Pancreas (tissue), 10 donors: ENCODE measurements around the gene IMPG2. TPM values are rescaled to one million over a fixed set of nuclear protein-coding genes. Genes with fewer than 3 reads are reported as not detected.

ENCODE experiments used
- ATAC-seq, 4 donors: fragments of 200-7000 bp; cut with Tn5 transposase; one replicate each; pipeline versions ENCODE4 v1.8.0 to v1.9.1; 2020; ENCODE audit warnings: mild to moderate bottlenecking in 4 of 4, moderate library complexity in 4 of 4
- DNase-seq, 6 donors: peaks; one replicate each; pipeline ENCODE4 v3.0.0-alpha.2; 2020
- FAIRE-seq: peaks from 2 replicates; lab custom pipeline; 2012; peaks lifted over from hg19 to GRCh38; lab: Jason Lieb, UNC
- H3K27ac ChIP-seq, 4 donors: fragments of 200-600 bp; sonication (generic); 1 replicate in 3 of 4; 2 replicates in 1 of 4; pipeline versions ENCODE4 v1.5.0 to v1.8.0; 2020
- H3K27me3 ChIP-seq, 4 donors: fragments of 200-600 bp; one replicate each; pipeline ENCODE4 v1.8.0; 2021
- H3K36me3 ChIP-seq, 3 donors: fragments of 200-600 bp; sonication (generic) in 1 of 3; one replicate each; pipeline versions ENCODE4 v1.5.0 to v1.8.0; 2020 to 2021
- H3K4me1 ChIP-seq, 3 donors: fragments of 200-600 bp; one replicate each; pipeline ENCODE4 v1.8.0; 2021
- H3K4me3 ChIP-seq, 4 donors: fragments of 200-600 bp; sonication (generic) in 2 of 4; one replicate each; pipeline versions ENCODE4 v1.5.0 to v1.8.0; 2020 to 2021
- H3K9me3 ChIP-seq, 4 donors: fragments of 200-600 bp; one replicate each; pipeline ENCODE4 v1.8.0; 2021
- CTCF ChIP-seq, 4 donors: fragments of 200-600 bp; sonication (generic) in 3 of 4; IDR thresholded peaks; one replicate each; pipeline versions ENCODE4 v1.5.0 to v1.8.0; 2021; ENCODE audit warnings: antibody characterized with exemption in 4 of 4
- WGBS, 2 donors: extraction: QIAGEN DNeasy Blood & Tissue Kit; methylation state at CpG; one replicate each; pipeline ENCODE4 v1.1.7; 2013; 5-methylcytosine and 5-hydroxymethylcytosine counted together
- intact Hi-C, 3 donors: fragments of 100-400 bp; cut with DNase I; formaldehyde crosslinking; loops; one replicate each; pipeline versions ENCODE4 v1.11.1 to v1.14.2; 2022
- polyA plus RNA-seq, 2 donors: library from polyadenylated mRNA; stranded (reverse); fragments of 200-250 nt; gene quantifications; one replicate each; pipeline ENCODE4 v1.2.3, GENCODE V29; 2013
- total RNA-seq, 6 donors: library from RNA; stranded (reverse); fragmentation: NEBNext Ultra II Directional in 4 of 6; extraction: Animal tissue kit (Norgen Biotek cat#: 25700) in 4 of 6; gene quantifications; one replicate each; pipeline versions ENCODE4 v1.2.1 to v1.2.4, GENCODE V29; 2021 to 2023
- donor health status: healthy with polysubstance abuse.
- donor health status: DM: no; HTN: no; CAD: no; lungs with moderate emphysema.
- donor health status: DM: no; HTN: no; CAD: no.
- donor health status: control.
- donor health status: control.
- donor health status: Bipolar disorder and iron deficiency.
- donor health status: DM: yes; HTN: yes; CAD: no.
- donor health status: DM: no; HTN: no; CAD: no.
- donor health status: DM: no; HTN: no; CAD: no.
- donor health status: DM: yes; HTN: yes; CAD: no.

Gene IMPG2
- total and polyA plus RNA-seq, 8 donors: 0.04 to 0.19 (median 0.09) TPM

DNA sequence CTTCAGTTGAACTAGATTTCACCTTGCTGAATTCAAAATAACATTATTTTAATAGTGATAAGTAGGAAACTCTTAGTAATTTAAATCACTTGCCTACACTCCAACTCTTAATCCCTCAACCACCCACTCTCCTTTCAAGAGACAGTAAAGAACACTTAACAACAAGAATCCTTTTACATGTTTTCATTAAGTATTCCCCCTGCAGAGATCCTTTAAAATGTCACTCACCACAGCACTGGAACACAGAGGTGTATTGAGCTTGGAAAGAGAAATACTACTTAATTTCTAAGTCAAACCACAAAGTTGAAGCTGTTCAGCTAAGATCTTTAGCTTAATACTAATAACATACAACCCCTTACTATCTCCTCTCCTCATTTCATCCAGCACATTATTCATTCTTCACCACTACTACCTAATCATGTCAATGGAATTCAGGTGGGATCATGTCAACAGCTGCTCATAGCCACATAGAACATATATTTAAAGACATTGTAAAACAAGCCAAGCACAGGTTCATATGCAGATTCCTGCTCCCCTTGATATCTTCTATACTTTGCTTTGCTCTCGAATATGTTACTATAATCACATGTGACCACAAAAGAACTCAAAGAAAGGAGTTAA lies 40.5 kb downstream of the IMPG2 start:
- intact Hi-C loops: no loop called here
- Histone ChIP-seq H3K9me3 (no peaks in the 10 kb centered on the region), H3K4me3 (no peak overlapping the region), H3K36me3 (no peaks in the 10 kb centered on the region), H3K27me3 (no peaks in the 10 kb centered on the region), H3K27ac (no peak overlapping the region), H3K4me1 (no peaks in the 10 kb centered on the region)
- 63 to 86% methylated on average over 1 of the region's 1 CpG for WGBS, 2 donors
- TF ChIP-seq CTCF (IDR thresholded peaks at IDR 0.05): no peak
- FAIRE-seq (no peak), DNase-seq (no peak), ATAC-seq (no peak)

- intact Hi-C loops: no loop called here
- no peaks in the 10 kb centered on the region for H3K9me3 ChIP-seq
- no peaks in the 10 kb centered on the region for H3K27me3 ChIP-seq
- no peak for FAIRE-seq
- H3K27ac ChIP-seq: no peak overlapping the region
- no peak for DNase-seq
- no peaks in the 10 kb centered on the region for H3K36me3 ChIP-seq
- TF ChIP-seq CTCF (IDR thresholded peaks at IDR 0.05): no peak
- ATAC-seq: no peak
- no peaks in the 10 kb centered on the region for H3K4me1 ChIP-seq
- no peak overlapping the region for H3K4me3 ChIP-seq
These were observed 41.2 kb downstream of the IMPG2 start for GRCh38 chr3:101279162-101279561.

DNA sequence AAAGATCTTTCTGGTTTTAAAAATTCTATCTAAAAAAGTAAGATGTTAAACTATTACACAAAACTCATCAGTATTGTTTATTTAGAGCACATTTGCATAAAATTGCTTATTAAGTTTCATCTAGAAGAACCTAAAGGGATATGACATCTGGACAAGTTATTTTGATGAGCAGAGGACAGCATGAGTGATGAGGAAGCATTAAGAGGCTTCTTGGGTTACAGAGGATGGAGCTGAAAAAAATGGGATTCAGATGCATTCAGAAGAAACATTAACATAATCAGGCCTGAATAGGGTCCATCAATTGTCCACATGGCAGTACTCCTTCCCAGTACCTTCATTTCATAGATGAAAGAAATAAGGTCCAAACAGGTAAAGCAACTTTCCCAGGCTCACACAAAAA lies 41.6 kb downstream of the IMPG2 start:
- no peak for ATAC-seq
- H3K4me1 ChIP-seq: no peaks in the 10 kb centered on the region
- intact Hi-C loops: no loop called here

GRCh38 chr3:101273608-101274007 lies 46.8 kb downstream of the IMPG2 start:
- H3K9me3 ChIP-seq: no peaks in the 10 kb centered on the region
- TF ChIP-seq CTCF (IDR thresholded peaks at IDR 0.05): no peak
- 67 to 75% methylated on average over 2 of the region's 2 CpGs for WGBS, 2 donors

More for the DNA sequence above, 41.6 kb downstream of the IMPG2 start:
- no peaks in the 10 kb centered on the region for H3K27me3 ChIP-seq
- H3K27ac ChIP-seq: no peak overlapping the region
- H3K36me3 ChIP-seq: no peaks in the 10 kb centered on the region
- no peak overlapping the region for H3K4me3 ChIP-seq
- no peaks in the 10 kb centered on the region for H3K9me3 ChIP-seq
- no peak for TF ChIP-seq CTCF (IDR thresholded peaks at IDR 0.05)
- no peak for FAIRE-seq
- no peak for DNase-seq

GRCh38 chr3:101273156-101273555 lies 47.2 kb downstream of the IMPG2 start:
- no peak overlapping the region for H3K4me3 ChIP-seq
- intact Hi-C loops: no loop called here
- H3K27me3 ChIP-seq: no peaks in the 10 kb centered on the region
- H3K4me1 ChIP-seq: no peaks in the 10 kb centered on the region
- ATAC-seq: no peak
- H3K36me3 ChIP-seq: no peaks in the 10 kb centered on the region
- DNase-seq: no peak
- H3K27ac ChIP-seq: no peak overlapping the region
- no peak for TF ChIP-seq CTCF (IDR thresholded peaks at IDR 0.05)
- no peak for FAIRE-seq
- no peaks in the 10 kb centered on the region for H3K9me3 ChIP-seq

More at GRCh38 chr3:101273608-101274007, 46.8 kb downstream of the IMPG2 start:
- intact Hi-C loops: no loop called here
- no peak for ATAC-seq
- Histone ChIP-seq H3K4me1 (no peaks in the 10 kb centered on the region), H3K27me3 (no peaks in the 10 kb centered on the region), H3K4me3 (no peak overlapping the region), H3K27ac (no peak overlapping the region), H3K36me3 (no peaks in the 10 kb centered on the region)
- DNase-seq: no peak
- FAIRE-seq: no peak
